GM18507 (cell line): ENCODE measurements around the gene ILDR1.
"Not testable (repeated sequence)": the region's sequence is repeated elsewhere in the genome, so short reads cannot be mapped to it uniquely, and the experiment has no call there.

Source experiments
- DNase-seq: peaks from one replicate; pipeline ENCODE4 v3.0.0; 2011; ENCODE audit warnings: low read depth; ENCODE audit not compliant: insufficient read length; ENCODE audit errors: extremely low spot score
- FAIRE-seq: peaks from 2 replicates; lab custom pipeline; 2011; peaks lifted over from hg19 to GRCh38; lab: Jason Lieb, UNC

The ILDR1 gene

GRCh38 chr3:122021811-122022401 is at the start of gene ILDR1:
Gene ILDR1, minus strand, starts transcription at chr3:122022247. Its CDS starts 170 bp downstream, at chr3:122022077.
- DNase-seq (no peak), FAIRE-seq (peak; percentile 41)

- DNase-seq (no peak), FAIRE-seq (peak; percentile 84)
Measured at GRCh38 chr3:122067588-122068240, 45.7 kb upstream of the ILDR1 start.

GRCh38 chr3:122067214-122067550 is 45.1 kb upstream of the ILDR1 start:
- FAIRE-seq (no peak), DNase-seq (no peak)

GRCh38 chr3:122066331-122067213 is 44.5 kb upstream of the ILDR1 start:
- DNase-seq (no peak), FAIRE-seq (peak; percentile 75)

- FAIRE-seq, result no peak
- DNase-seq, result no peak
Measured at GRCh38 chr3:122064326-122064725, 42.3 kb upstream of the ILDR1 start.

- DNase-seq (no peak), FAIRE-seq (peak; percentile 88)
Measured at GRCh38 chr3:122063908-122064307, 41.9 kb upstream of the ILDR1 start.

- FAIRE-seq (peak; percentile 45), DNase-seq (no peak)
Measured at GRCh38 chr3:122060040-122060698, 38.1 kb upstream of the ILDR1 start.

GRCh38 chr3:122058294-122058693 is 36.2 kb upstream of the ILDR1 start:
- DNase-seq (no peak), FAIRE-seq (peak; percentile 68)

GRCh38 chr3:122057671-122058070 is 35.6 kb upstream of the ILDR1 start:
- FAIRE-seq (peak; percentile 35), DNase-seq (no peak)

GRCh38 chr3:122055215-122055614 is 33.2 kb upstream of the ILDR1 start, which contains the start of gene CD86:
Gene CD86, plus strand, starts transcription at chr3:122055362. Its CDS starts 128 bp downstream, at chr3:122055490.
- DNase-seq (peak; percentile 38), FAIRE-seq (peak; percentile 93)

GRCh38 chr3:122052968-122053367 is 30.9 kb upstream of the ILDR1 start:
- DNase-seq (no peak), FAIRE-seq (peak; percentile 96)

- not testable (repeated sequence) for DNase-seq, FAIRE-seq
Measured at GRCh38 chr3:122047773-122048172, 25.7 kb upstream of the ILDR1 start.

GRCh38 chr3:122047296-122047695 is 25.2 kb upstream of the ILDR1 start:
- DNase-seq, FAIRE-seq: not testable (repeated sequence)

GRCh38 chr3:122033023-122033422 is 11.0 kb upstream of the ILDR1 start:
- FAIRE-seq (peak; percentile 72), DNase-seq (no peak)

- DNase-seq, result no peak
- FAIRE-seq, result no peak
Measured at GRCh38 chr3:122032531-122032930, 10.5 kb upstream of the ILDR1 start.

GRCh38 chr3:122031123-122031468 is 9.0 kb upstream of the ILDR1 start:
- FAIRE-seq, result no peak

GRCh38 chr3:122030381-122031122 is 8.5 kb upstream of the ILDR1 start:
- FAIRE-seq (peak; percentile 91), DNase-seq (no peak)

More at GRCh38 chr3:122031123-122031468, 9.0 kb upstream of the ILDR1 start:
- no peak for DNase-seq

GRCh38 chr3:122025296-122025695 is 3.2 kb upstream of the ILDR1 start:
- FAIRE-seq, result peak; percentile 96
- no peak for DNase-seq

GRCh38 chr3:122024800-122025199 is 2.8 kb upstream of the ILDR1 start:
- no peak for DNase-seq
- FAIRE-seq, result no peak
